Activated CD4-positive, alpha-beta memory T cell treated with anti-CD3 and anti-CD28 coated beads, Interleukin-2, amount 10 ng/mL, durations not matched to agents 7 days and 5 days (primary cell): ENCODE data around the gene FAM151A. TPM values are rescaled to one million over a fixed set of nuclear protein-coding genes. Genes with fewer than 3 reads are reported as not detected.
A peak's percentile ranks its signal among the peaks of the same experiment; 100 is the strongest.

Experiments
- CTCF ChIA-PET: fragments of 350-600 bp; sonication (Branson Sonifier 250); formaldehyde crosslinking; loops from one replicate; lab custom pipeline; 2021; ENCODE audit warnings: antibody characterized with exemption, inconsistent platforms; lab: Charles Lee
- POLR2A ChIA-PET: fragments of 350-600 bp; sonication (Branson Sonifier 250); formaldehyde crosslinking; loops from one replicate; lab custom pipeline; 2021; ENCODE audit warnings: antibody characterized with exemption; lab: Charles Lee
- DNase-seq: peaks from one replicate; pipeline ENCODE4 v3.0.0-alpha.2; 2020
- H3K27ac Mint-ChIP-seq: one replicate; pipeline ENCODE4 v1.8.0; 2021; ENCODE audit warnings: mild to moderate bottlenecking, mixed read lengths
- H3K27me3 Mint-ChIP-seq: one replicate; pipeline ENCODE4 v1.8.0; 2021; ENCODE audit warnings: mixed read lengths
- H3K36me3 Mint-ChIP-seq: one replicate; pipeline ENCODE4 v1.8.0; 2021; ENCODE audit warnings: low read depth, mixed read lengths
- H3K4me1 Mint-ChIP-seq: one replicate; pipeline ENCODE4 v1.8.0; 2021; ENCODE audit warnings: mixed read lengths
- H3K4me3 Mint-ChIP-seq: one replicate; pipeline ENCODE4 v1.8.0; 2021; ENCODE audit warnings: mild to moderate bottlenecking, mixed read lengths
- H3K9me3 Mint-ChIP-seq: one replicate; pipeline ENCODE4 v1.8.0; 2021; ENCODE audit warnings: mixed read lengths
- total RNA-seq, 2 experiments: library from RNA; stranded (reverse); gene quantifications; one replicate each; pipeline ENCODE4 v1.2.3, GENCODE V29; 2021

The FAM151A gene
- total RNA-seq, result not detected

DNA sequence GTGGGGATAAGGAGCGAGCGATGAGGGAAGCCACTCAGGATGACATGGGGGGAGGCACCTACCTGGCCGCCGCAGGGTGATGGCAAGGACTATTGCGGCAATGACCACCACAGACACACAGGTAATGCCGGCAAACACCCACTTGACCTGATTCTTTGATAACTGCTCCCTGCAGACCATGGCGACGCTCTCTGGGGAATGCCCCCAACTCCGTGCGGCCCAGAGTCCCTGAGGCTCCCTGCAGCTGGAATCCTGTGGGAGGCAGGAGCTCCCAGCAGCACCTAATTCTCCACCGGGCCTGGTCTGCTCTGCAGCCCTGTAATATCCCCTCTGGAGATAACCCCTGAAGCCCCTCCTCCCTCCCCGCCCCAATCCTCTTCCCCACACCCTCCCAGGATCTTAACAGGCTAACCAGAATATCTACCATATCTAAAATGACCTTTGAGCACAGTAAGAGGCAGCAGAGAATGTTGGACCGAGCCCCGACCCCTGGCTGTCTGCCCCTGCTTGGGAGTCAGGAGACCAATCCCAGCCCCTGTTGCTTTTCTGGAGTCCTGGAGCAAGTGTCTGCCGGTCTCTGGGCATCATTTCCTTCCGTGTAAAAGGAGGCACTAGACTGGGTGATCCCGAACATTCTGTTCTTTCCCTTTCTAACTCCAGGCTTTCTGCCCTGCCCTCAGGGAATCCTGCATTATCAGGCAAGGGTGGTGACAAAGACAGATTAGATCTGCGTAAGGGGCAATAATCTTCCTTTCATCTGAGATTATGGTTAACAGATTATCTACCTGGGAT is at the start of gene FAM151A:
Gene FAM151A (minus strand): TSS at position 310 of the 792 bp plus-strand sequence. CDS start 130 bp downstream, at position 180.
- H3K36me3 Mint-ChIP-seq, result no peaks in the 10 kb centered on the region
- CTCF ChIA-PET, result no interaction called here
- H3K27me3 Mint-ChIP-seq, result peaks cover 2% of the 10 kb centered on the region
- POLR2A ChIA-PET, result no interaction called here
- no peaks in the 10 kb centered on the region for H3K4me1 Mint-ChIP-seq
- no peak for DNase-seq
- H3K4me3 Mint-ChIP-seq, result no peak within 1 kb of the TSS
- H3K27ac Mint-ChIP-seq, result no peak within 1 kb of the TSS
- no peaks in the 10 kb centered on the region for H3K9me3 Mint-ChIP-seq

DNA sequence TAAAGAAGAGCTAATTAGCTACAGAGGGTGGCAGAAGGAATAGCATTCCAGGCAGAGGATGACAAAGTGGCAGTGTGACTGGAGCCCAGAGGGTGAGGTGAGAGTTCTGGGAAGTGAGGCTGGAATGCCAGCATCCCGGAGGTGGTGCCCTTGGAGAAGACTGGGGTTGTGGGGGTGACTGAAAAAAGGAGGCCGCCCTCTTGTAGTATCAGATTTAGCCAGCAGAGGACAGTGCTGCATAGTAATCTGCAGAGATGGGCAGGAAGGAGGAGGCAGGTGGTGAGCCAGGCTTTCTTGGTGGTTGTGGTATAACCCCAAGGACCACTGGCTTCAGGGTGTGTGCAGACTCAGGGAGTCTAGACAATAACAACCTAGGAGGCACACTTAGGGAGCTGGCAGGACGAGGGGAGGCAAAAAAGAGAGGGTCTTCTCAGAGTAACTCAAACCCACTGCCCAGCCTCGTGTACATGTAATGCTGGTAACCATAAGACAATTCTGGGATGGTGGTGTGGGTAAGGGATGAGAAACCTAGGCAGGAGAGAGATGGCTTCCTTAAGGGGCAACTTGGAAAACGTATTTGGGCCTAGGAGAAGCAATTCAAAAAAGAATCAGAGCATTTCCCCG is 48.8 kb upstream of the FAM151A start:
- peak; percentile 85 for DNase-seq
- Mint-ChIP-seq H3K27me3 (peaks cover 5% of the 10 kb centered on the region), H3K27ac (no peak overlapping the region), H3K4me3 (no peak overlapping the region), H3K36me3 (no peaks in the 10 kb centered on the region), H3K4me1 (peaks cover 18% of the 10 kb centered on the region), H3K9me3 (no peaks in the 10 kb centered on the region)
- POLR2A ChIA-PET, result interaction anchor here (0.9 kb wide), 1 partner anchor 140 kb away, joined by 3 read pairs; no protein-coding TSS in a partner anchor
- CTCF ChIA-PET, result interaction anchor here (0.6 to 2.8 kb wide), 15 partner anchors 24 to 275 kb away, joined by 3 to 17 read pairs (median 4); partner anchors contain the start of genes DHCR24, TTC22 and TTC4

DNA sequence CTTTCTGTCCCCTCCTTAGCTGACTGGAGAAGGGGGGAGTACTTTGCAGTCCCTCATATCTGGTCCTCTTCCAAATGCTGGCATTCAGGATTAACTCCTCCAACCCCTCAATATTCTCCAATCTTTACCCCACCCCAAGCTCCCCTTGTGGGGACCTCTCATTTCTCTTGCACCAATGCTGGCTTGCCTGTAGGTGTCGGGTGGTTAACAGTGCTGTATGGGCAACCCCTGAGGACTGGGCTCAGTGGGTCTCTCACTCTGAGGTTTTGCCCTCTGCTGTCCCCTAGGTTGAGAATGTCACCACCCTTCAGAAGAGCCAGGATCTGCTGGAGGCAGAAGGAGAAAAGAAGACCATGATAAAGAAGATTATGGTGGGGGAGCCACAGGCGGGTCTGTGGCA is 45.2 kb upstream of the FAM151A start:
- H3K4me3 Mint-ChIP-seq, result no peak overlapping the region
- CTCF ChIA-PET, result no interaction called here
- no peaks in the 10 kb centered on the region for H3K36me3 Mint-ChIP-seq
- no peak overlapping the region for H3K27ac Mint-ChIP-seq
- peaks cover 18% of the 10 kb centered on the region for H3K4me1 Mint-ChIP-seq
- no peak for DNase-seq
- H3K9me3 Mint-ChIP-seq, result no peaks in the 10 kb centered on the region
- POLR2A ChIA-PET, result no interaction called here
- H3K27me3 Mint-ChIP-seq, result peaks cover 4% of the 10 kb centered on the region

DNA sequence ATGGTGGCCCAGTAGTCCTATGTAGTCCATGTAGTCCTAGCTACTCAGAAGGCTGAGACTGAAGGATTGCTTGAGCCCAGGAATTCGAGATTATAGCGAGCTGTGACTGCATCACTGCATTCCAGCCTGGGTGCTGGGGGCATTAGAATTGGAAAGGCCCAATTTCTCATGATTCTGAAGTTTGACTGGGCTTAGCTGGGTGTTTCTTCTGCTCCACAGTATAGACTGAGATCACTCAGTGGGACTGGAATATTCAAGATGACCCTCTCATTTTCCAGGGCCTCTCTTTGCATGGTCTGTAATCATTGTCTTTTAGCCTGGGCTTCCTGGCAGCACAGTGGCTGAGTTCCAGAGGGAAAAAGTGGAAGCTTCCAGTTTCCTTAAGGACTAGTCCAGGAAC is 44.5 kb upstream of the FAM151A start:
- Mint-ChIP-seq H3K27me3 (peaks cover 2% of the 10 kb centered on the region), H3K9me3 (no peaks in the 10 kb centered on the region), H3K27ac (no peak overlapping the region), H3K4me1 (peaks cover 14% of the 10 kb centered on the region), H3K4me3 (no peak overlapping the region), H3K36me3 (no peaks in the 10 kb centered on the region)
- ChIA-PET POLR2A (no interaction called here), CTCF (interaction anchor here (1.1 kb wide), 1 partner anchor 142 kb away, joined by 3 read pairs; no protein-coding TSS in a partner anchor)
- DNase-seq, result no peak

DNA sequence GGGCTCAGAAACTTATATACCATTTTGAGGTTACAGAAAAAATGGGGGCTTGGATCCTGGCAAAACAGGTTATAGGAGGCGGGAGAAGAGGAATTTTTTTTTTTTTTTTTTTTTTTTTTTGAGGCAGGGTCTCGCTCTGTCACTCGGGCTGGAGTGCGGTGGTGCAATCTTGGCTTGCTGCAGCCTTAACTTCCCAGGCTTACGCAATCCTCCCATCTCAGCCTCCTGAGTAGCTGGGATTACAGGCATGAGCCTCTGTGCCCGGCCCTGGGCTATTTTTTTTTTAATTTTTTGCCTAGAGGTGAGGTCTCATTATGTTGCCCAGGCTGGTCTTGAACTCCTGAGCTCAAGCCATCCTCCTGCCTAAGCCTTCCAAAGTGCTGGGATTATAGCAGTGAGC is 43.0 kb upstream of the FAM151A start:
- H3K27me3 Mint-ChIP-seq, result peaks cover 2% of the 10 kb centered on the region
- no peaks in the 10 kb centered on the region for H3K9me3 Mint-ChIP-seq
- no peak for DNase-seq
- no peaks in the 10 kb centered on the region for H3K36me3 Mint-ChIP-seq
- CTCF ChIA-PET, result interaction anchor here (0.7 kb wide), 1 partner anchor 690 kb away, joined by 4 read pairs; no protein-coding TSS in a partner anchor
- no peak overlapping the region for H3K27ac Mint-ChIP-seq
- H3K4me3 Mint-ChIP-seq, result no peak overlapping the region
- H3K4me1 Mint-ChIP-seq, result no peaks in the 10 kb centered on the region
- POLR2A ChIA-PET, result no interaction called here

DNA sequence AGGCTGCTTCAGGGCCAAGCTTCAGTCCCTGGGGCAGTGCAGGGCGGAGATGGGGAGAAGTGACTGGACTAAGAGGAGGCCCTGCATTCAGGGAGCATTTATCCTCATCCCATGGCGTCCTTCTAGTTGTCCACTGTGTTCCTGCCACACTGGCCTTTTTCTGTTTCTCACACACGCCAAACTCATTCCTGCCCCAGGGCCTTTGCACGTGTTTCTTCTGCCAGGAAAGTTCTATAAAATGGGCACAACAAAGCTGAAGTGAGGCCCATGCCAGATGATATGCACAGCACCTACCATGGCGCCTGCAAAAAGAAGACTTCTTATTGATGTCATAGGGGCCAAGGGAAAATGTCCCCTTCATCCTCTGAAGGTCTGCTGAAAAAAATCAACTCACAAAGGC is 42.5 kb upstream of the FAM151A start:
- Mint-ChIP-seq H3K27me3 (peaks cover 2% of the 10 kb centered on the region), H3K9me3 (no peaks in the 10 kb centered on the region), H3K27ac (no peak overlapping the region), H3K36me3 (no peaks in the 10 kb centered on the region), H3K4me1 (no peaks in the 10 kb centered on the region), H3K4me3 (no peak overlapping the region)
- no peak for DNase-seq
- POLR2A ChIA-PET, result no interaction called here
- CTCF ChIA-PET, result no interaction called here

DNA sequence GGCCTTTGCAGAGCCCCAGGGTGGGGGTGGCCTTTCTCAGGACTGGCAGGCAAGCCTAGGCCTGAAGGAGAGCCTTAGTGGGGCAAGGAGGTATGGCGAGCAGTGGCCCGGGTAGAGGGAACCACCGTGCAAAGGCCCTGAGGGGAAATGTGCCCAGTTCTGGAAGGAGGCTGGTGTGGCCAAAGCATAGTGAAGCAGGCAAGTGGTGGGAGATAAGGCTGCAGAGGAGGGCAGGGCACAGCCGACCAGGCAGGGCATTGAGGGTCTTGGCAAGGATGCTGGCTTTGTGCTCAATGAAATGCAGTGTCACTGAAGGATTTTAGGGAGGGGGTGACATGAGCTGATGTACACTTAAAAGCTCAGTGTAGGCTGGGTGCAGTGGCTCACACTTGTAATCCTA is 41.0 kb upstream of the FAM151A start:
- no peaks in the 10 kb centered on the region for H3K36me3 Mint-ChIP-seq
- peaks cover 3% of the 10 kb centered on the region for H3K27me3 Mint-ChIP-seq
- no peaks in the 10 kb centered on the region for H3K9me3 Mint-ChIP-seq
- POLR2A ChIA-PET, result interaction anchor here (1.1 kb wide), 1 partner anchor 137 kb away, joined by 3 read pairs; the partner anchor contains the start of gene TTC22
- CTCF ChIA-PET, result no interaction called here
- DNase-seq, result no peak
- H3K4me3 Mint-ChIP-seq, result no peak overlapping the region
- no peaks in the 10 kb centered on the region for H3K4me1 Mint-ChIP-seq
- no peak overlapping the region for H3K27ac Mint-ChIP-seq

DNA sequence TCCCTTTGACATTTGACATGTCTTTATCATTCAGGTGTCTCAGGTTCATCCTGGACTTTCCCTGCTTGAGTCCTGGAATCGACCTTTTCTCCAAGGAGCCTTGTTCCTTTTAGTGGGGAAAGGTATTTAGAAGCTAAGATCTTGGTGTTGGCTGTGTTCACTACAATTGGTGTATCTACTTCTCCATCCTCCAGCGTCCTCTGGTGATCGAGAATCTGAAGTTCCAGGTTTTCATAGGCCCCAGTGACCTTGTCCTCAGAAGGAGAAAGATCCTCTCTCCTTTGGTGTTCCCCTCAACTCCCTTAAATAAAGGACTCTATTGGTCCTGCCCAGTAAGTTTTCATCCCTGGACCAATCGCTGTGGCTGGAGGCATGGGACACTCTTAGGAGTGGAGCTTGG is 40.4 kb upstream of the FAM151A start:
- no peak for DNase-seq
- ChIA-PET CTCF (no interaction called here), POLR2A (interaction anchor here (1.1 kb wide), 1 partner anchor 137 kb away, joined by 3 read pairs; the partner anchor contains the start of gene TTC22)
- H3K9me3 Mint-ChIP-seq, result no peaks in the 10 kb centered on the region
- no peak overlapping the region for H3K4me3 Mint-ChIP-seq
- H3K4me1 Mint-ChIP-seq, result no peaks in the 10 kb centered on the region
- H3K27ac Mint-ChIP-seq, result no peak overlapping the region
- H3K36me3 Mint-ChIP-seq, result no peaks in the 10 kb centered on the region
- H3K27me3 Mint-ChIP-seq, result peaks cover 3% of the 10 kb centered on the region

DNA sequence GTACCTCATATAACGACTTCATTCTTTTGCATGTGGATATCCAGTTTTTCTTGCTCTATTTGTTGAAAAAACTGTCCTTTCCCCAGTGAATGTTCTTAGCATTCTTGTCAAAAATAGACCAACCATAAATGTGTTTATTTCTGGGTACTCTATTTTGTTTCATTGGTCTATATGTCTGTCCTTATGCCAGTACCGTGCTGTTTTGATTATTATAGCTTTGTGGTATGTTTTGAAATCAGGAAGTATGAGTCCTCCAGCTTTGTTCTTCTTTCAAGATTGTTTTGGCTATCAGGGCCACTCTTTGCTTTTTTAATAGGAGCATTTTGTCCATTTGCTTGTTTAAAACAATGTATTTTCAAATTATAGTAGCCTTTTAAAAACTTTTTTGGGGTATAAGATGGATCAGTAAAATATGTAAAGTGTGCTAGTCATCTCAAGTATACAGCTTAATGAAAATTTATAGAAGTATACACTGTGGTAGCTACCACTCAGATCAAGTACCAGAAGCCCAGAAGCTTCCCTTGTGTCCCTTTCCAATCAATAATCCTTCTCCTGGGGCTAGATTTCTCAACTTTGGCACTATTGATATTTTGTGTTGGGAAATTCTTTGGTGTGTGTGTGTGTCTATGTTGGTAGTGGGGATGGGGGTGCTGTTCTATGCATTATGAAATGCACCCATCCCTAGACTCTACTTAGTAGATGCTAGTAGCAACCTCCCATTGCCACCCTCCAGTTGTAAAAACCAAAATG is 35.0 kb upstream of the FAM151A start:
- Mint-ChIP-seq H3K27ac (no peak overlapping the region), H3K36me3 (no peaks in the 10 kb centered on the region), H3K4me1 (no peaks in the 10 kb centered on the region), H3K4me3 (no peak overlapping the region), H3K9me3 (peaks cover 8% of the 10 kb centered on the region), H3K27me3 (peaks cover 6% of the 10 kb centered on the region)
- no peak for DNase-seq
- ChIA-PET CTCF (no interaction called here), POLR2A (no interaction called here)

DNA sequence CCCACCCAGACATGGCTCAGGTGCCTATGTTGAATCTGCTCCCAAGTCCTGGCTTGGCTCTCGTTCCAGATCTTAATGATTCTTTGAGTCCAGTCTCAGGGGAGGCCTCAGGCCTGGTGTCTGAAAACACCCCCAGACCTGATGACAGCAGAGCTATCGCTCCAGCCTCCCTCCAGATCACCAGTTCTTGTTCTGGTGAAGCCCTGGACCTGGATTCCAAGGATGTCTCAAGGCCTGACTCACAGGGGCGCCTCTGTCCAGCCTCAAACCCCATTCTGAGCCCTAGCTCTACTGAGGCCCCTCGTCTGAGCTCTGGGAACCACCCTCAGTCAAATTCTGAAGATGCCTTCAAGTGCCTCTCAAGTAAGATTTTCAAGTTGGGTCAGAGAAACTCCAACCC is 29.7 kb upstream of the FAM151A start:
- peaks cover 20% of the 10 kb centered on the region for H3K27me3 Mint-ChIP-seq
- no peak overlapping the region for H3K27ac Mint-ChIP-seq
- H3K9me3 Mint-ChIP-seq, result peaks cover 2% of the 10 kb centered on the region
- H3K4me1 Mint-ChIP-seq, result no peaks in the 10 kb centered on the region
- no peak overlapping the region for H3K4me3 Mint-ChIP-seq
- CTCF ChIA-PET, result no interaction called here
- no peaks in the 10 kb centered on the region for H3K36me3 Mint-ChIP-seq
- DNase-seq, result no peak
- POLR2A ChIA-PET, result interaction anchor here (0.7 kb wide), 1 partner anchor 267 kb away, joined by 3 read pairs; no protein-coding TSS in a partner anchor

DNA sequence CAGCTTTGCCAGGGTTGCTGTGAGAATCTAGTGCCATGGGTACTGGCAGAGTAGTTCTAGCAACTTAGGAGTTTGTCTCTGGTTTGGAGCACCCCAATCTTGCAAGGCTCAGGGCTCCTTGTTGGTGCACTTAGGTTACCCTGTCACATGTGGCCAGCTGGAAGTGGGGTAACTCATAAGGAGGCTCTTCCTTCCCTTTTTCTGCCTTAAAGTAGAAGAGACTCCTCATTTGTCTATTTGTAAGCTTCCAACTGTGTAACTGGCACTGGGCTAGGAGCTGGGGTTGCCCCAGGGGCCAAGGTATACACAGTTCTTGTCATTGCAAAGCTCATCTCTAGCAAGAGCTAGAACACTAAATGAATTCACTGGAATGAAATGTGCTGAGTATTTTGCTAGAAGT is 28.8 kb upstream of the FAM151A start:
- H3K36me3 Mint-ChIP-seq, result no peaks in the 10 kb centered on the region
- no peaks in the 10 kb centered on the region for H3K4me1 Mint-ChIP-seq
- H3K27me3 Mint-ChIP-seq, result peaks cover 18% of the 10 kb centered on the region
- DNase-seq, result no peak
- ChIA-PET CTCF (no interaction called here), POLR2A (no interaction called here)
- no peak overlapping the region for H3K27ac Mint-ChIP-seq
- no peak overlapping the region for H3K4me3 Mint-ChIP-seq
- H3K9me3 Mint-ChIP-seq, result no peaks in the 10 kb centered on the region

DNA sequence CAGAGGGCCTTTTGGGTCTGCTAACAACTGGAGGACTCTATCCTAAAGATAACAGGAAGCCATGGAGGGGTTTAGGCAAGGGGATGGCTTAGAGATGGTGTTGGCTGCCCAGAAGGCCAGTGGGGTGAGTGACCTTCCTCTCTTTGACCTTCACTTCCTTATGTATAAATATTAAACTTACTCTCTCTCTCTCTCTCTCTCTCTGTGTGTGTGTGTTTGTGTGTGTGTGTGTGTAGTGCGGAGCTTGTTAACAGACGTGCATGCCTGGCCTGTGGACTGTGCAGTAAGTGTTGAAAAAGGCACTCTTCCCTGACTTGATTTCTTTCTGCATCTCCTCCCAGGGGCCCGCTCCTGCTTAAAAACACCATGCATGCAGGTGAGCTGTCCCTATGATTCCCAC is 28.3 kb upstream of the FAM151A start:
- POLR2A ChIA-PET, result no interaction called here
- H3K27me3 Mint-ChIP-seq, result peaks cover 19% of the 10 kb centered on the region
- no peaks in the 10 kb centered on the region for H3K4me1 Mint-ChIP-seq
- H3K9me3 Mint-ChIP-seq, result no peaks in the 10 kb centered on the region
- CTCF ChIA-PET, result no interaction called here
- no peaks in the 10 kb centered on the region for H3K36me3 Mint-ChIP-seq
- no peak for DNase-seq
- no peak overlapping the region for H3K4me3 Mint-ChIP-seq
- no peak overlapping the region for H3K27ac Mint-ChIP-seq

DNA sequence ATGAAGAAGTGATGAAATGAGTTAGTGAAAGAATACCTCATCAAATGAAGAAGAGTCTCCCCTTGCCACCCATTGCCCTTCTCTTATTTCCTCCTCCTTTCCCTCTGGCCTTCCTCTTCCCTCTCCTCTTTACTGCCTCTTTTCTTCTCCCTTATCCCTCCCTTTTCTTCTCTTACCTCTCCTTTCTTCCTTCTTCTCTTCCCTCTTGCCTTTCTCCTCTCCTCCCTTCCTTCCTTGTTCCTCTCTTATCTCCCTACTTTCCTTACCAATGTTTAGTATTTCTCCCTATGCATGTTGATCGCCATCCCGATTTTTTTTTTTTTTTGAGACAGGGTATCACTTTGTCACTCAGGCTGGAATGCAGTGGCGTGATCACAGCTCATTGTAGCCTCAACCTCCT is 27.1 kb upstream of the FAM151A start:
- no peaks in the 10 kb centered on the region for H3K9me3 Mint-ChIP-seq
- H3K36me3 Mint-ChIP-seq, result no peaks in the 10 kb centered on the region
- H3K4me1 Mint-ChIP-seq, result no peaks in the 10 kb centered on the region
- POLR2A ChIA-PET, result no interaction called here
- no peak for DNase-seq
- peaks cover 20% of the 10 kb centered on the region for H3K27me3 Mint-ChIP-seq
- CTCF ChIA-PET, result no interaction called here
- H3K4me3 Mint-ChIP-seq, result no peak overlapping the region
- H3K27ac Mint-ChIP-seq, result no peak overlapping the region
